HCT116 (cell line): ENCODE measurements around the gene LRRFIP1. TPM values are rescaled to one million over a fixed set of nuclear protein-coding genes. Genes with fewer than 3 reads are reported as not detected.

Experiments
- ATAC-seq: fragments of 200-7000 bp; cut with Tn5 transposase; 2 replicates; pipeline ENCODE4 v1.9.1; 2020; ENCODE audit warnings: mild to moderate bottlenecking, moderate library complexity
- BruUV-seq: library from RNA; stranded (reverse); fragments of 400-500 nt; replicated peaks from 2 replicates; lab custom pipeline; 2021; lab: Mats Ljungman, UMichigan
- CTCF ChIA-PET: fragments of 300-600 bp; sonication (Branson Sonifier 250); formaldehyde crosslinking; loops from one replicate; lab custom pipeline; 2021; ENCODE audit warnings: antibody characterized with exemption; lab: Charles Lee
- POLR2A ChIA-PET: fragments of 300-600, 350-600 bp; sonication (Branson Sonifier 250); formaldehyde crosslinking; loops from one replicate; lab custom pipeline; 2021; ENCODE audit warnings: antibody characterized with exemption; lab: Charles Lee
- RAD21 ChIA-PET, 2 experiments: fragments of 300-600 bp; sonication (Branson Sonifier 250); formaldehyde crosslinking; loops; one replicate each; lab custom pipeline; 2023; ENCODE audit warnings: low total read pairs in 2 of 2; ENCODE audit not compliant: uncharacterized antibody in 2 of 2, unreplicated experiment in 2 of 2, low non-redundant PET in 1 of 2; lab: Charles Lee
- DNase-seq: peaks from one replicate; pipeline ENCODE4 v3.0.0-alpha.2; 2010; ENCODE audit warnings: low read depth, low spot score
- H2AFZ ChIP-seq: fragments of 200-600 bp; shearing (Covaris generic), sonication (generic); 2 replicates; pipeline ENCODE4 v1.6.1; 2017; ENCODE audit warnings: low read depth, mixed run types, mixed read lengths, antibody characterized with exemption, low read length; ENCODE audit not compliant: poor library complexity, severe bottlenecking
- H3K27ac ChIP-seq: 2 replicates; pipeline ENCODE4 v1.5.1; 2012; ENCODE audit warnings: low read depth, low read length
- H3K27me3 ChIP-seq: fragments of 200-600 bp; sonication (generic); 2 replicates; pipeline ENCODE4 v1.6.1; 2016; ENCODE audit warnings: mixed run types, low read length, mixed read lengths; ENCODE audit not compliant: insufficient read depth
- H3K36me3 ChIP-seq, 2 experiments: fragments of 200-500 bp in 1 of 2; fragments of 200-600 bp in 1 of 2; sonication (Bioruptor generic) in 1 of 2; sonication (generic) in 1 of 2; 2 replicates each; pipeline versions ENCODE4 v1.5.1 to v1.6.1; 2014 to 2016; ENCODE audit warnings: low read length in 2 of 2, inconsistent platforms in 1 of 2, mixed read lengths in 1 of 2, mixed run types in 1 of 2; ENCODE audit not compliant: insufficient read depth in 2 of 2, control insufficient read depth in 1 of 2
- H3K4me1 ChIP-seq, 2 experiments: fragments of 200-600 bp in 1 of 2; sonication (generic) in 1 of 2; 2 replicates each; pipeline versions ENCODE4 v1.5.1 to v1.6.1; 2012 to 2017; ENCODE audit warnings: low read length in 2 of 2, inconsistent platforms in 1 of 2, mild to moderate bottlenecking in 1 of 2, mixed read lengths in 1 of 2, mixed run types in 1 of 2, moderate library complexity in 1 of 2; ENCODE audit not compliant: insufficient read depth in 2 of 2, control insufficient read depth in 1 of 2
- H3K4me2 ChIP-seq: fragments of 200-600 bp; sonication (generic); 2 replicates; pipeline ENCODE4 v1.6.1; 2017; ENCODE audit warnings: mixed run types, low read length, mixed read lengths
- H3K4me3 ChIP-seq, 2 experiments: fragments of 200-600 bp in 1 of 2; sonication (generic) in 1 of 2; replicated peaks in 1 of 2; 2 replicates each; pipeline ENCODE4 v1.5.1; 2011 to 2016; ENCODE audit warnings: low read length in 2 of 2, control low read depth in 1 of 2, low read depth in 1 of 2, mild to moderate bottlenecking in 1 of 2, mixed read lengths in 1 of 2, mixed run types in 1 of 2
- H3K79me2 ChIP-seq: fragments of 200-600 bp; sonication (generic); 2 replicates; pipeline ENCODE4 v1.6.1; 2017; ENCODE audit warnings: mild to moderate bottlenecking, mixed run types, low read length, moderate library complexity, mixed read lengths; ENCODE audit not compliant: insufficient read depth
- H3K9ac ChIP-seq: fragments of 200-600 bp; sonication (generic); 2 replicates; pipeline ENCODE4 v1.6.1; 2016; ENCODE audit warnings: low read length, mixed read lengths
- H3K9me2 ChIP-seq: fragments of 200-600 bp; sonication (generic), shearing (Covaris generic); 2 replicates; pipeline ENCODE4 v1.6.1; 2017; ENCODE audit warnings: mixed run types, mild to moderate bottlenecking, moderate library complexity; ENCODE audit not compliant: insufficient read depth
- H3K9me3 ChIP-seq, 2 experiments: fragments of 200-500 bp in 1 of 2; fragments of 200-600 bp in 1 of 2; sonication (Bioruptor generic) in 1 of 2; sonication (generic) in 1 of 2; 2 replicates each; pipeline ENCODE4 v1.6.1; 2014 to 2017; ENCODE audit warnings: low read length in 2 of 2, mixed read lengths in 2 of 2, inconsistent platforms in 1 of 2, low read depth in 1 of 2, mild to moderate bottlenecking in 1 of 2, mixed run types in 1 of 2, moderate library complexity in 1 of 2; ENCODE audit not compliant: control insufficient read depth in 1 of 2, insufficient read depth in 1 of 2
- H4K20me1 ChIP-seq: fragments of 200-600 bp; sonication (generic), shearing (Covaris generic); 2 replicates; pipeline ENCODE4 v1.6.1; 2017; ENCODE audit warnings: mixed run types, mild to moderate bottlenecking, moderate library complexity; ENCODE audit not compliant: insufficient read depth
- CBX3 ChIP-seq: IDR thresholded peaks from 2 replicates; pipeline ENCODE4 v1.6.1; 2012; ENCODE audit warnings: low read depth
- EGR1 ChIP-seq: IDR thresholded peaks from 2 replicates; pipeline ENCODE4 v1.6.1; 2012; ENCODE audit warnings: low read depth
- ELF1 ChIP-seq: IDR thresholded peaks from 2 replicates; pipeline ENCODE4 v1.6.1; 2012; ENCODE audit warnings: low read depth, borderline replicate concordance
- EZH2 ChIP-seq: fragments of 200-600 bp; sonication (generic); IDR thresholded peaks from 2 replicates; pipeline ENCODE4 v1.6.1; 2017; ENCODE audit warnings: antibody characterized with exemption, mixed run types
- EZH2phosphoT487 ChIP-seq: fragments of 200-600 bp; IDR thresholded peaks from 2 replicates; pipeline ENCODE4 v1.6.1; 2018; ENCODE audit warnings: antibody characterized with exemption, borderline replicate concordance
- FOSL1 ChIP-seq: IDR thresholded peaks from 2 replicates; pipeline ENCODE4 v1.6.1; 2012; ENCODE audit warnings: low read depth
- JUND ChIP-seq: IDR thresholded peaks from 2 replicates; pipeline ENCODE4 v1.6.1; 2012
- POLR2A ChIP-seq: IDR thresholded peaks from 2 replicates; pipeline ENCODE4 v1.7.0; 2011; ENCODE audit warnings: borderline replicate concordance; ENCODE audit not compliant: insufficient read depth, insufficient read length; ENCODE audit errors: extremely low read depth
- POLR2AphosphoS5 ChIP-seq: IDR thresholded peaks from 2 replicates; pipeline ENCODE4 v1.6.1; 2011; ENCODE audit warnings: mild to moderate bottlenecking, low read depth, low read length, moderate library complexity
- RAD21 ChIP-seq: IDR thresholded peaks from 2 replicates; pipeline ENCODE4 v1.6.1; 2012; ENCODE audit warnings: low read depth, mild to moderate bottlenecking
- SP1 ChIP-seq: IDR thresholded peaks from 2 replicates; pipeline ENCODE4 v1.6.1; 2012; ENCODE audit warnings: low read depth
- SRF ChIP-seq: IDR thresholded peaks from 2 replicates; pipeline ENCODE4 v1.6.1; 2012; ENCODE audit warnings: low read depth
- TCF7L2 ChIP-seq: IDR thresholded peaks from 2 replicates; pipeline ENCODE4 v1.7.0; 2011; ENCODE audit warnings: borderline replicate concordance, inconsistent platforms; ENCODE audit not compliant: insufficient read depth, insufficient read length; ENCODE audit errors: extremely low read depth
- YY1 ChIP-seq: IDR thresholded peaks from 2 replicates; pipeline ENCODE4 v1.6.1; 2011; ENCODE audit warnings: low read length, low read depth, moderate library complexity, mild to moderate bottlenecking; ENCODE audit not compliant: insufficient replicate concordance; ENCODE audit errors: extremely low read depth
- ZNF274 ChIP-seq: fragments of 200-500 bp; sonication (Bioruptor generic); IDR thresholded peaks from 2 replicates; pipeline ENCODE4 v1.6.1; 2014; ENCODE audit warnings: mild to moderate bottlenecking, low read depth, low read length, inconsistent platforms
- intact Hi-C: fragments of 100-400 bp; cut with micrococcal nuclease; formaldehyde crosslinking; loops from 2 replicates; pipeline ENCODE4 v1.10.0; 2022
- total RNA-seq: library from RNA; stranded (reverse); gene quantifications from one replicate; pipeline ENCODE4 v1.2.1, GENCODE V29; 2021; ENCODE audit not compliant: unreplicated experiment
- TF ChIP-seq, protein P1 (sequence below): IDR thresholded peaks from 2 replicates; pipeline ENCODE4 v1.6.1; 2011; ENCODE audit warnings: mild to moderate bottlenecking, low read length, moderate library complexity; ENCODE audit not compliant: insufficient replicate concordance; ENCODE audit errors: extremely low read depth
- TF ChIP-seq, protein P2 (sequence below): IDR thresholded peaks from 2 replicates; pipeline ENCODE4 v1.6.1; 2012
- TF ChIP-seq, protein P3 (sequence below), 3 experiments: fragments of 200-600 bp in 1 of 3; sonication (generic) in 1 of 3; IDR thresholded peaks in 2 of 3; conservative IDR thresholded peaks in 1 of 3; 2 replicates each; pipeline ENCODE4 v1.5.1; 2012 to 2017; ENCODE audit warnings: low read depth in 2 of 3, low read length in 2 of 3, antibody characterized with exemption in 1 of 3, borderline replicate concordance in 1 of 3, control low read depth in 1 of 3, mild to moderate bottlenecking in 1 of 3, mixed read lengths in 1 of 3, mixed run types in 1 of 3, moderate library complexity in 1 of 3; ENCODE audit not compliant: insufficient read depth in 1 of 3
- TF ChIP-seq, protein P4 (sequence below): IDR thresholded peaks from 2 replicates; pipeline ENCODE4 v1.6.1; 2012; ENCODE audit warnings: low read depth
- TF ChIP-seq, protein P5 (sequence below): IDR thresholded peaks from 2 replicates; pipeline ENCODE4 v1.6.1; 2012

The LRRFIP1 gene
- total RNA-seq, 1 experiment from 2014 or later, result 76.9 TPM

DNA sequence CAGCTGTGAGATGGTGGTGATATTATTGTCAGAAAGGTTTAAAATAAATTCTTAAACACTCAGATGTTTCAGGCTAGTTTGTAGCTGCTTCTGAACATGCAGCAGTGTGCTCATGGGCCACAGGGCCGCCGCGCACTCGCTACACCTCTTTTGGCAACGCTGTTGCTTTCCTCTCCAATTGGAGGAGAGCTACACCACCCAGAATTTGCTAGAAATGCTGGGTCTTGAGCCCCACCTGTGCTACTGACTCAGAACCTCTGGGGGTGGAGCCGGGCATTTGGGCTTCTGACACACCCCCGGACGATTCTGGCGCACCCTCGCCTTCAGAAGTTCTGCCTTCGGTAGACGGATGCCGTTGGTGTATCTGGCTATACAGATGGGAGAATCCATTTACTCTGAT lies 15.7 kb downstream of the LRRFIP1 start:
- Histone ChIP-seq H3K27me3 (peaks cover 22% of the 10 kb centered on the region; the same call in 1 of the 2 replicates), H3K9me3 (no peaks in the 10 kb centered on the region), H3K79me2 (no peaks in the 10 kb centered on the region), H3K4me1 (no peaks in the 10 kb centered on the region), H3K9me2 (no peaks in the 10 kb centered on the region), H3K27ac (no peak overlapping the region), H3K36me3 (no peaks in the 10 kb centered on the region), H3K4me3 (no peak overlapping the region), H3K4me2 (no peak overlapping the region), H4K20me1 (no peaks in the 10 kb centered on the region), H3K9ac (no peak overlapping the region), H2AFZ (no peak overlapping the region)
- ChIA-PET RAD21 (no interaction called here), CTCF (no interaction called here), POLR2A (no interaction called here)
- TF ChIP-seq FOSL1 (no peak), ZNF274 (no peak), EZH2phosphoT487 (no peak), YY1 (no peak), RAD21 (no peak), EZH2 (no peak), JUND (no peak), POLR2AphosphoS5 (no peak), SRF (no peak), CBX3 (no peak), SP1 (no peak), TCF7L2 (no peak), POLR2A (no peak), ELF1 (no peak), EGR1 (no peak)
- TF ChIP-seq, protein P1, sequence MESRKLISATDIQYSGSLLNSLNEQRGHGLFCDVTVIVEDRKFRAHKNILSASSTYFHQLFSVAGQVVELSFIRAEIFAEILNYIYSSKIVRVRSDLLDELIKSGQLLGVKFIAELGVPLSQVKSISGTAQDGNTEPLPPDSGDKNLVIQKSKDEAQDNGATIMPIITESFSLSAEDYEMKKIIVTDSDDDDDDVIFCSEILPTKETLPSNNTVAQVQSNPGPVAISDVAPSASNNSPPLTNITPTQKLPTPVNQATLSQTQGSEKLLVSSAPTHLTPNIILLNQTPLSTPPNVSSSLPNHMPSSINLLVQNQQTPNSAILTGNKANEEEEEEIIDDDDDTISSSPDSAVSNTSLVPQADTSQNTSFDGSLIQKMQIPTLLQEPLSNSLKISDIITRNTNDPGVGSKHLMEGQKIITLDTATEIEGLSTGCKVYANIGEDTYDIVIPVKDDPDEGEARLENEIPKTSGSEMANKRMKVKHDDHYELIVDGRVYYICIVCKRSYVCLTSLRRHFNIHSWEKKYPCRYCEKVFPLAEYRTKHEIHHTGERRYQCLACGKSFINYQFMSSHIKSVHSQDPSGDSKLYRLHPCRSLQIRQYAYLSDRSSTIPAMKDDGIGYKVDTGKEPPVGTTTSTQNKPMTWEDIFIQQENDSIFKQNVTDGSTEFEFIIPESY, result no peak
- TF ChIP-seq, protein P2, sequence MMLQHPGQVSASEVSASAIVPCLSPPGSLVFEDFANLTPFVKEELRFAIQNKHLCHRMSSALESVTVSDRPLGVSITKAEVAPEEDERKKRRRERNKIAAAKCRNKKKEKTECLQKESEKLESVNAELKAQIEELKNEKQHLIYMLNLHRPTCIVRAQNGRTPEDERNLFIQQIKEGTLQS, result no peak
- TF ChIP-seq, protein P3, sequence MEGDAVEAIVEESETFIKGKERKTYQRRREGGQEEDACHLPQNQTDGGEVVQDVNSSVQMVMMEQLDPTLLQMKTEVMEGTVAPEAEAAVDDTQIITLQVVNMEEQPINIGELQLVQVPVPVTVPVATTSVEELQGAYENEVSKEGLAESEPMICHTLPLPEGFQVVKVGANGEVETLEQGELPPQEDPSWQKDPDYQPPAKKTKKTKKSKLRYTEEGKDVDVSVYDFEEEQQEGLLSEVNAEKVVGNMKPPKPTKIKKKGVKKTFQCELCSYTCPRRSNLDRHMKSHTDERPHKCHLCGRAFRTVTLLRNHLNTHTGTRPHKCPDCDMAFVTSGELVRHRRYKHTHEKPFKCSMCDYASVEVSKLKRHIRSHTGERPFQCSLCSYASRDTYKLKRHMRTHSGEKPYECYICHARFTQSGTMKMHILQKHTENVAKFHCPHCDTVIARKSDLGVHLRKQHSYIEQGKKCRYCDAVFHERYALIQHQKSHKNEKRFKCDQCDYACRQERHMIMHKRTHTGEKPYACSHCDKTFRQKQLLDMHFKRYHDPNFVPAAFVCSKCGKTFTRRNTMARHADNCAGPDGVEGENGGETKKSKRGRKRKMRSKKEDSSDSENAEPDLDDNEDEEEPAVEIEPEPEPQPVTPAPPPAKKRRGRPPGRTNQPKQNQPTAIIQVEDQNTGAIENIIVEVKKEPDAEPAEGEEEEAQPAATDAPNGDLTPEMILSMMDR (IDR thresholded peaks at IDR 0.05 in 2 of 3, conservative IDR thresholded peaks at IDR 0.05 in 1 of 3; ENCODE audit: borderline replicate concordance in 1 of 3, insufficient read depth in 1 of 3, low read depth in 2 of 3, low read length in 2 of 3), result no peak
- TF ChIP-seq, protein P4, sequence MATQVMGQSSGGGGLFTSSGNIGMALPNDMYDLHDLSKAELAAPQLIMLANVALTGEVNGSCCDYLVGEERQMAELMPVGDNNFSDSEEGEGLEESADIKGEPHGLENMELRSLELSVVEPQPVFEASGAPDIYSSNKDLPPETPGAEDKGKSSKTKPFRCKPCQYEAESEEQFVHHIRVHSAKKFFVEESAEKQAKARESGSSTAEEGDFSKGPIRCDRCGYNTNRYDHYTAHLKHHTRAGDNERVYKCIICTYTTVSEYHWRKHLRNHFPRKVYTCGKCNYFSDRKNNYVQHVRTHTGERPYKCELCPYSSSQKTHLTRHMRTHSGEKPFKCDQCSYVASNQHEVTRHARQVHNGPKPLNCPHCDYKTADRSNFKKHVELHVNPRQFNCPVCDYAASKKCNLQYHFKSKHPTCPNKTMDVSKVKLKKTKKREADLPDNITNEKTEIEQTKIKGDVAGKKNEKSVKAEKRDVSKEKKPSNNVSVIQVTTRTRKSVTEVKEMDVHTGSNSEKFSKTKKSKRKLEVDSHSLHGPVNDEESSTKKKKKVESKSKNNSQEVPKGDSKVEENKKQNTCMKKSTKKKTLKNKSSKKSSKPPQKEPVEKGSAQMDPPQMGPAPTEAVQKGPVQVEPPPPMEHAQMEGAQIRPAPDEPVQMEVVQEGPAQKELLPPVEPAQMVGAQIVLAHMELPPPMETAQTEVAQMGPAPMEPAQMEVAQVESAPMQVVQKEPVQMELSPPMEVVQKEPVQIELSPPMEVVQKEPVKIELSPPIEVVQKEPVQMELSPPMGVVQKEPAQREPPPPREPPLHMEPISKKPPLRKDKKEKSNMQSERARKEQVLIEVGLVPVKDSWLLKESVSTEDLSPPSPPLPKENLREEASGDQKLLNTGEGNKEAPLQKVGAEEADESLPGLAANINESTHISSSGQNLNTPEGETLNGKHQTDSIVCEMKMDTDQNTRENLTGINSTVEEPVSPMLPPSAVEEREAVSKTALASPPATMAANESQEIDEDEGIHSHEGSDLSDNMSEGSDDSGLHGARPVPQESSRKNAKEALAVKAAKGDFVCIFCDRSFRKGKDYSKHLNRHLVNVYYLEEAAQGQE, result no peak
- TF ChIP-seq, protein P5, sequence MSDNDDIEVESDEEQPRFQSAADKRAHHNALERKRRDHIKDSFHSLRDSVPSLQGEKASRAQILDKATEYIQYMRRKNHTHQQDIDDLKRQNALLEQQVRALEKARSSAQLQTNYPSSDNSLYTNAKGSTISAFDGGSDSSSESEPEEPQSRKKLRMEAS, result no peak
- no TSS peak for BruUV-seq
- ATAC-seq (no peak), DNase-seq (no peak)
- intact Hi-C loops, result no loop called here
